ENCODE results near the gene ELF4.
A peak's percentile ranks its signal among the peaks of the same experiment; 100 is the strongest.
"Not testable (repeated sequence)": the region's sequence is repeated elsewhere in the genome, so short reads cannot be mapped to it uniquely, and the experiment has no call there.

Gene ELF4

GRCh38 chrX:130119312-130119898 lies 9.1 kb upstream of the ELF4 start:
- no peak for TF ChIP-seq CTCF (IDR thresholded peaks at IDR 0.05; ENCODE audit: unreplicated experiment in 3 of 3)
- Mint-ChIP-seq H3K4me1 (peaks cover 28% of the 10 kb centered on the region), H3K36me3 (ENCODE audit: low read depth) (peaks cover 5% of the 10 kb centered on the region), H3K27ac (peak overlapping the region; percentile 80 to 99 (median 96)), H3K4me3 (peak overlapping the region; percentile 61 to 75 (median 74)), H3K27me3 (ENCODE audit: low read depth) (peaks cover 9% of the 10 kb centered on the region), H3K9me3 (peaks cover 3% of the 10 kb centered on the region)

GRCh38 chrX:130118441-130119311 lies 8.4 kb upstream of the ELF4 start:
- TF ChIP-seq CTCF (IDR thresholded peaks at IDR 0.05; ENCODE audit: unreplicated experiment in 3 of 3): no peak
- H3K36me3 Mint-ChIP-seq (ENCODE audit: low read depth): peaks cover 5% of the 10 kb centered on the region
- peak overlapping the region; percentile 61 to 71 (median 61) for H3K4me3 Mint-ChIP-seq
- peaks cover 6% of the 10 kb centered on the region for H3K9me3 Mint-ChIP-seq
- H3K4me1 Mint-ChIP-seq: peaks cover 28% of the 10 kb centered on the region
- H3K27ac Mint-ChIP-seq: peak overlapping the region; percentile 80 to 99 (median 96)
- peaks cover 10% of the 10 kb centered on the region for H3K27me3 Mint-ChIP-seq (ENCODE audit: low read depth)

- no peaks in the 10 kb centered on the region for H3K36me3 Mint-ChIP-seq (ENCODE audit: low read depth)
- TF ChIP-seq CTCF (IDR thresholded peaks at IDR 0.05; ENCODE audit: unreplicated experiment in 3 of 3): no peak
- H3K27ac Mint-ChIP-seq: peak overlapping the region in 1 of 3 experiments; percentile 99
- H3K9me3 Mint-ChIP-seq: peaks cover 4% of the 10 kb centered on the region
- no peak overlapping the region for H3K4me3 Mint-ChIP-seq
- peaks cover 16% of the 10 kb centered on the region for H3K27me3 Mint-ChIP-seq (ENCODE audit: low read depth)
- H3K4me1 Mint-ChIP-seq: peaks cover 28% of the 10 kb centered on the region
These were observed 6.9 kb upstream of the ELF4 start for GRCh38 chrX:130117166-130117565.

- not testable (repeated sequence) for H3K9me3 Mint-ChIP-seq; H3K36me3 Mint-ChIP-seq (ENCODE audit: low read depth)
- Mint-ChIP-seq H3K27me3 (ENCODE audit: low read depth) (peaks cover 25% of the 10 kb centered on the region), H3K27ac (peak overlapping the region in 1 of 3 experiments; percentile 21), H3K4me3 (peak overlapping the region in 1 of 3 experiments; percentile 25), H3K4me1 (peaks cover 27% of the 10 kb centered on the region)
These were observed 5.0 kb upstream of the ELF4 start for GRCh38 chrX:130115119-130115885.

GRCh38 chrX:130114141-130114588 lies 3.9 kb upstream of the ELF4 start:
- H3K36me3 Mint-ChIP-seq (ENCODE audit: low read depth): no peaks in the 10 kb centered on the region
- H3K27ac Mint-ChIP-seq: peak overlapping the region in 1 of 3 experiments; percentile 33
- no peak overlapping the region for H3K4me3 Mint-ChIP-seq
- H3K27me3 Mint-ChIP-seq (ENCODE audit: low read depth): peaks cover 30% of the 10 kb centered on the region
- peaks cover 4% of the 10 kb centered on the region for H3K9me3 Mint-ChIP-seq
- peaks cover 16% of the 10 kb centered on the region for H3K4me1 Mint-ChIP-seq
- no peak for TF ChIP-seq CTCF (IDR thresholded peaks at IDR 0.05; ENCODE audit: unreplicated experiment in 3 of 3)
